Activated CD8-positive, alpha-beta memory T cell treated with anti-CD3 and anti-CD28 coated beads, Interleukin-2, amount 50 U/mL, for 24 hours (primary cell): ENCODE data around the gene METTL22.

Experiments
- DNase-seq: peaks from one replicate; pipeline ENCODE4 v3.0.0-alpha.2; 2020; ENCODE audit errors: extremely low read depth

METTL22 gene

DNA sequence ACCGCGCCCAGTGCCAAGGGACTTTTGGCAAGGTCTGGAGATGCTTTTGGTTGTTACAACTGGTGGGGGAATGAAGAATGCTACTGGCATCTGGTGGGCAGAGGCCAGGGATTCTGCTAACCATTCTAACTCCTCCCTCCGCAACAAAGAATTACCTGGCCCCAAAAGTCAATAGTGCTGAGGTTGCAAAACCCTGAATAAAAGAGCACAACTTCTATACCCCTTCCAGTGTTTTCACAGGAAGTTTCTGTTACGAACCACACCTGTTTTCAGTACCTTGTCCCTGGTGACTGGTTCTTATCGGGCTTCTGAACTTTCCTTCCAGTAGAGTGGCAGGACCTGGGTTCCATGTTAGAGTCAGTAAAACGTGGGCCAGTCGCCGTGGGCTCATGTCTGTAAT is 70.2 kb downstream of the METTL22 start:
- no peak for DNase-seq

DNA sequence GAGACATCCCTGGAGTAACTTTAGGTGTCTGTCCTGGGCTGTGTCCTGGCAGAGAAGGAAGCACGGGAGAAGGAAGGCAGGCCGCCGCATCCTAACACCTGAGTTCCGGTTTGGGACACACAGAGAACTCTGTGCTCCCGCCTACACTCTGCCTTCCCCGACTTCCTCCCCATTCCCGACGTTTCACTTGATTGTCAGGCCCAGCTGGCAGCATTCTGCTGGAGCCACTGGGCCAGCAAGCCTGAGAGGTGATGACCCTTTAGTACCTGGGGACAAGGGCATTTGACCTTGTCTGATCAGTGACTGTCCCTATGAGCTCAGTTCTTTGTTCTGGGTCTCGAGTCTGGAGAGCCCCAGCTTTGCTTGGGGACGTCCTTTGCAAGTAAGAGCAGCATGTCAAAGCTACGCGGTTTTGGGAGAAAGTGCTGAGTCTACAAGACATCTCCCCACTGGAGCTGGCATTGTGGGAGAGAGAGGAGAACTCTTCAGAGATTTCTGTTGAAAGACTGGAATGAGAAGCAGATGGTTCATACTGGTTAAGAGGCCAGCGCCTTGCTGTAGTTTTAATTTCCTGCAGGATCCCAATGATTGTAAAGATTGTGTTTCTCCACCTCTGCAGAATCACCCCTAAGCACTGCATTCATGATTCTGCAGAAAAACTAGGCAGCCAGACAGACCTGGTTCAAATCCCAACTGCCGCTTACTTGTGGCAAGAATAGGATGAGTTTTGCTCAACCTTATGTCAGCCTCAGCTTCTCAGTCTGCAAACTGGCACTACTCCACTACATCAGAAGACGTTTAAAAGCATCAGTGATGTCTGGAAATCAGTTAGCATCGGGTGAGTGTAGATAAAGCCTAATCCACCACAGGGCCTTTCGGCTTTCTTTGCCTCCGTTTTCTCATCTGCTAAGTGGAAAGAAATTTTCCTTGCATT is 73.6 kb downstream of the METTL22 start:
- no peak for DNase-seq

DNA sequence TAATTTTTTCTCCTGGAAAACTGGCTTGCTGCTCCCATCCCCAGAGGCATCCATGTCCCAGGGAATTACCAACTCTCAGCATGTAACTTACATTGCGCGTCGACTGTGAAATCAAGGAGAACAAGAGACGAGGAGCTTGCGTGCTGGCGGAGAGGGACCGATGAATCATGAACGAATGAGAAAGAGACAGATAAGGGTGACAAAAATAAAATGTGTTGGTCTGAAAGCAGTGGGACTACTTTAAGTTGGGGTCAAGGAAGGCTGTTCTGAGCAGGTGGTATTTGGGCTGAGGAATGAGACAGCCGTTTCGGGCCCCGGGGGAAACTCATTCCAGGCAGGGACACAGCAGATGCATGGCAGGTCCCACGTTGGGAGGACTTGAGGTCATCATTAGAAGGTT is 75.4 kb downstream of the METTL22 start:
- no peak for DNase-seq

DNA sequence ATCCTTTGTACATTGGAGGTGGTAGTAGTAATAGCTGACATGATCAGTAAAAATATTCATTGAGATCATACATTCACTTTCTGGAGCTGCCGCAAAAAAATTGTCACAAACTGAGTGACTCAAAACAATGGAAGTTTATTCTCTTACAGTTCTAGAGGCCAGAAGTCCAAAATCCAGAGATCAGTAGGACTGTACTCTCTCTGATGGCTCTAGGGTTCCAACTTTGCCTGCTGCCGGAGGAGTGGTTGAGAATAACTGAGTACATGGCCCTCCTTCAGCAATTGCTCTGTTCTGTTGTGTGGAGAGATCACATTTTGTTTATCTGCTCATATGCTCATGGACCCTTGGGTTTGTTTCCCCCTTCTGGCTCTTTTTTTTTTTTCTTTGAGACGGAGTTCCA is 76.5 kb downstream of the METTL22 start:
- no peak for DNase-seq
